K562 (cell line): ENCODE data around the gene DVL3. TPM values are rescaled to one million over a fixed set of nuclear protein-coding genes. Genes with fewer than 3 reads are reported as not detected.

Experiments used
- ARID1B ChIP-seq: fragments of 450-650 bp; IDR thresholded peaks from 2 replicates; pipeline ENCODE4 v1.6.1; 2016; ENCODE audit warnings: antibody characterized with exemption, mild to moderate bottlenecking, inconsistent platforms
- ARID3A ChIP-seq: IDR thresholded peaks from 2 replicates; pipeline ENCODE4 v1.6.1; 2012; ENCODE audit warnings: low read depth, low read length, improper control_type of control experiment, borderline replicate concordance
- CHD1 ChIP-seq: fragments of 200-600 bp; sonication (generic); IDR thresholded peaks from one replicate; pipeline ENCODE4 v1.6.1; 2012; ENCODE audit warnings: mild to moderate bottlenecking, moderate library complexity, low read length, inconsistent platforms
- CREB3 ChIP-seq: fragments of 450-650 bp; conservative IDR thresholded peaks from 2 replicates; pipeline ENCODE4 v1.6.1; 2016; ENCODE audit warnings: missing genetic modification characterization, low read depth, mild to moderate bottlenecking, missing compliant biosample characterization, moderate library complexity
- DMBX1 ChIP-seq: fragments of 250-450 bp; sonication (Bioruptor Pico); IDR thresholded peaks from 2 replicates; pipeline ENCODE4 v1.8.0; 2022; ENCODE audit warnings: inconsistent platforms, mild to moderate bottlenecking, moderate library complexity, borderline replicate concordance
- E2F3 ChIP-seq: fragments of 250-450 bp; sonication (Bioruptor Pico); IDR thresholded peaks from 2 replicates; pipeline ENCODE4 v1.4.0; 2020; ENCODE audit warnings: mild to moderate bottlenecking
- ESRRA ChIP-seq: fragments of 450-650 bp; IDR thresholded peaks from 2 replicates; pipeline ENCODE4 v1.6.1; 2014; ENCODE audit warnings: low read depth, mild to moderate bottlenecking, moderate library complexity, borderline replicate concordance
- FIP1L1 ChIP-seq: fragments of 200-400 bp; formaldehyde crosslinking; IDR thresholded peaks from 2 replicates; pipeline ENCODE4 v1.6.1; 2018; ENCODE audit warnings: mild to moderate bottlenecking, low read depth, low read length; ENCODE audit not compliant: poor library complexity, severe bottlenecking
- HBP1 ChIP-seq: fragments of 450-650 bp; formaldehyde crosslinking; IDR thresholded peaks from 2 replicates; pipeline ENCODE4 v1.4.0; 2022; ENCODE audit warnings: missing genetic modification characterization
- HNRNPK ChIP-seq: fragments of 200-400 bp; formaldehyde crosslinking; IDR thresholded peaks from one replicate; pipeline ENCODE4 v1.6.1; 2018; ENCODE audit warnings: mild to moderate bottlenecking, low read depth, low read length; ENCODE audit not compliant: poor library complexity, severe bottlenecking
- KLF13 ChIP-seq: fragments of 450-650 bp; IDR thresholded peaks from 2 replicates; pipeline ENCODE4 v1.6.1; 2016; ENCODE audit warnings: missing genetic modification characterization, low read depth, mild to moderate bottlenecking, missing compliant biosample characterization, moderate library complexity, borderline replicate concordance
- KLF6 ChIP-seq: fragments of 250-450 bp; sonication (Bioruptor Pico); IDR thresholded peaks from 2 replicates; pipeline ENCODE4 v1.4.0; 2020; ENCODE audit warnings: mild to moderate bottlenecking, moderate library complexity, borderline replicate concordance
- MYC ChIP-seq, 2 experiments: fragments of 250-450 bp in 1 of 2; sonication (Bioruptor Pico) in 1 of 2; IDR thresholded peaks; 2 replicates each; pipeline versions ENCODE4 v1.5.1 to v1.6.1; 2012 to 2021; ENCODE audit warnings: low read depth in 2 of 2, borderline replicate concordance in 1 of 2, improper control_type of control experiment in 1 of 2, low read length in 1 of 2, mild to moderate bottlenecking in 1 of 2, moderate library complexity in 1 of 2
- NUFIP1 ChIP-seq: fragments of 450-650 bp; IDR thresholded peaks from 2 replicates; pipeline ENCODE4 v1.6.1; 2018; ENCODE audit not compliant: partially characterized antibody
- PCBP1 ChIP-seq: fragments of 200-400 bp; formaldehyde crosslinking; IDR thresholded peaks from 2 replicates; pipeline ENCODE4 v1.6.1; 2018; ENCODE audit warnings: mild to moderate bottlenecking, low read depth, low read length; ENCODE audit not compliant: poor library complexity, severe bottlenecking
- SAP30 ChIP-seq: fragments of 200-600 bp; sonication (generic); IDR thresholded peaks from 2 replicates; pipeline ENCODE4 v1.6.1; 2012; ENCODE audit warnings: borderline replicate concordance, low read depth, mild to moderate bottlenecking, moderate library complexity, low read length, control low read depth, inconsistent platforms; ENCODE audit not compliant: insufficient read depth, poor library complexity, severe bottlenecking
- SMAD1 ChIP-seq: fragments of 150-350 bp; IDR thresholded peaks from 2 replicates; pipeline ENCODE4 v1.6.1; 2014; ENCODE audit warnings: low read length, low read depth; ENCODE audit not compliant: partially characterized antibody
- TAL1 ChIP-seq: fragments of 450-650 bp; IDR thresholded peaks from 2 replicates; pipeline ENCODE4 v1.6.1; 2016; ENCODE audit warnings: mild to moderate bottlenecking
- TFAM ChIP-seq: fragments of 250-450 bp; sonication (Bioruptor Pico); conservative IDR thresholded peaks from 2 replicates; pipeline ENCODE4 v1.5.0; 2021; ENCODE audit warnings: mild to moderate bottlenecking, moderate library complexity
- ZKSCAN8 ChIP-seq: fragments of 200-800 bp; sonication (Bioruptor generic); IDR thresholded peaks from 2 replicates; pipeline ENCODE4 v1.6.1; 2016; ENCODE audit warnings: missing genetic modification characterization, missing compliant biosample characterization
- ZNF589 ChIP-seq: fragments of 200-800 bp; sonication (Bioruptor generic); IDR thresholded peaks from 2 replicates; pipeline ENCODE4 v1.6.1; 2016; ENCODE audit warnings: low read depth, missing genetic modification characterization, missing compliant biosample characterization
- ZNF717 ChIP-seq: fragments of 250-450 bp; sonication (Bioruptor Pico); IDR thresholded peaks from 2 replicates; pipeline ENCODE4 v1.5.0; 2021
- ZSCAN29 ChIP-seq: fragments of 450-650 bp; IDR thresholded peaks from 2 replicates; pipeline ENCODE4 v1.6.1; 2017
- polyA plus RNA-seq, 8 experiments: library from polyadenylated mRNA; depleted of rRNA in 4 of 8; stranded (reverse) in 5 of 8; unstranded in 3 of 8; fragments of >200 nt; fragmentation: Nextera tagmentation in 2 of 8; fragmentation: Illumina TruSeq in 1 of 8; extraction: Ambion mirVana in 2 of 8; extraction: Trizol in 1 of 8; gene quantifications; 2 replicates each; pipeline versions ENCODE4 v1.2.1 to v1.2.3, GENCODE V29; 2011 to 2014; ENCODE audit warnings: inconsistent platforms in 1 of 8, missing spikeins in 1 of 8
- total RNA-seq, 7 experiments: library from RNA; depleted of rRNA in 6 of 7; stranded (reverse); fragments of >200 nt in 6 of 7; fragmentation: Illumina TruSeq in 2 of 7; extraction: Trizol in 2 of 7; gene quantifications; 2 replicates each; pipeline versions ENCODE4 v1.2.1 to v1.2.3, GENCODE V29; 2011 to 2021; ENCODE audit warnings: low replicate concordance in 1 of 7

Gene DVL3
- total and polyA plus RNA-seq, 9 of the 15 experiments (the other 6 are each of a cell fraction or from before 2014, with no cell fraction given), result 3.1 to 57.9 (median 20.1) TPM

- TF ChIP-seq DMBX1 (CRISPR knock-in tag) (no peak), CREB3 (no peak), SMAD1 (peak; percentile 37), NUFIP1 (no peak), FIP1L1 (peak; percentile 66), KLF6 (no peak), ARID1B (no peak), HBP1 (no peak), KLF13 (tag) (no peak), SAP30 (peak; percentile 67), HNRNPK (no peak), ZKSCAN8 (CRISPR knock-in tag) (no peak), MYC (IDR thresholded peaks at IDR 0.05; ENCODE audit: low read depth, low read length) (peak; percentile 78), MYC (CRISPR knock-in tag; IDR thresholded peaks at IDR 0.05; ENCODE audit: borderline replicate concordance, low read depth) (peak; percentile 64; the same call in 1 of the 2 replicates), PCBP1 (peak; percentile 43), E2F3 (no peak), ESRRA (peak; percentile 53; the same call in 1 of the 2 replicates), ZNF717 (CRISPR knock-in tag) (no peak), CHD1 (peak; percentile 94), TFAM (CRISPR knock-in tag) (no peak), ZSCAN29 (no peak), TAL1 (no peak), ARID3A (no peak; the same call in 1 of the 2 replicates), ZNF589 (CRISPR knock-in tag) (no peak)
Observed at GRCh38 chr3:184174646-184175492, 19.7 kb downstream of the DVL3 start, which contains the start of gene AP2M1 (continued).
